Stimulated activated CD8-positive, alpha-beta memory T cell treated with anti-CD3 and anti-CD28 coated beads, Interleukin-4, amount 100 ng/mL, for 48 hours (primary cell): ENCODE measurements around the gene SDE2.
"Not testable (repeated sequence)": the region's sequence is repeated elsewhere in the genome, so short reads cannot be mapped to it uniquely, and the experiment has no call there.

Experiments
- DNase-seq: peaks from one replicate; pipeline ENCODE4 v3.0.0-alpha.2; 2020

The SDE2 gene

GRCh38 chr1:225999227-225999911, at the start of gene SDE2:
TSS of gene SDE2 (minus strand) at chr1:225999343. CDS start at chr1:225999312, 31 bp downstream.
- peak; percentile 100 for DNase-seq

GRCh38 chr1:226048886-226049285, 49.7 kb upstream of the SDE2 start:
- DNase-seq = no peak

- no peak for DNase-seq
Measured at GRCh38 chr1:226047495-226047894, 48.4 kb upstream of the SDE2 start.

- no peak for DNase-seq
Measured at GRCh38 chr1:226046240-226046639, 47.1 kb upstream of the SDE2 start.

- no peak for DNase-seq
Measured at GRCh38 chr1:226044514-226045101, 45.5 kb upstream of the SDE2 start.

GRCh38 chr1:226041419-226041818, 42.3 kb upstream of the SDE2 start:
- DNase-seq = no peak

- no peak for DNase-seq
Measured at GRCh38 chr1:226038661-226039060, 39.5 kb upstream of the SDE2 start.

GRCh38 chr1:226035915-226036314, 36.8 kb upstream of the SDE2 start:
- no peak for DNase-seq

GRCh38 chr1:226034482-226034881, 35.3 kb upstream of the SDE2 start:
- DNase-seq = no peak

GRCh38 chr1:226033991-226034390, 34.8 kb upstream of the SDE2 start:
- no peak for DNase-seq

- no peak for DNase-seq
Measured at GRCh38 chr1:226033582-226033981, 34.4 kb upstream of the SDE2 start.

GRCh38 chr1:226029568-226030225, 30.6 kb upstream of the SDE2 start:
- no peak for DNase-seq

GRCh38 chr1:226029093-226029496, 30.0 kb upstream of the SDE2 start:
- DNase-seq = no peak

GRCh38 chr1:226027538-226028217, 28.5 kb upstream of the SDE2 start:
- no peak for DNase-seq

- DNase-seq = no peak
Measured at GRCh38 chr1:226026833-226027232, 27.7 kb upstream of the SDE2 start.

GRCh38 chr1:226023735-226024134, 24.6 kb upstream of the SDE2 start:
- DNase-seq = no peak

- no peak for DNase-seq
Measured at GRCh38 chr1:226021801-226022200, 22.7 kb upstream of the SDE2 start.

- no peak for DNase-seq
Measured at GRCh38 chr1:226021401-226021800, 22.3 kb upstream of the SDE2 start.

GRCh38 chr1:226019572-226019971, 20.4 kb upstream of the SDE2 start:
- DNase-seq = no peak

- no peak for DNase-seq
Measured at GRCh38 chr1:226017070-226017469, 17.9 kb upstream of the SDE2 start.

GRCh38 chr1:226009650-226010044, 10.5 kb upstream of the SDE2 start:
- DNase-seq = no peak

- not testable (repeated sequence) for DNase-seq
Measured at GRCh38 chr1:226007126-226007892, 8.2 kb upstream of the SDE2 start.

GRCh38 chr1:226006686-226007085, 7.5 kb upstream of the SDE2 start:
- DNase-seq = no peak
